ENCODE data around the gene HDHD3.

DNA sequence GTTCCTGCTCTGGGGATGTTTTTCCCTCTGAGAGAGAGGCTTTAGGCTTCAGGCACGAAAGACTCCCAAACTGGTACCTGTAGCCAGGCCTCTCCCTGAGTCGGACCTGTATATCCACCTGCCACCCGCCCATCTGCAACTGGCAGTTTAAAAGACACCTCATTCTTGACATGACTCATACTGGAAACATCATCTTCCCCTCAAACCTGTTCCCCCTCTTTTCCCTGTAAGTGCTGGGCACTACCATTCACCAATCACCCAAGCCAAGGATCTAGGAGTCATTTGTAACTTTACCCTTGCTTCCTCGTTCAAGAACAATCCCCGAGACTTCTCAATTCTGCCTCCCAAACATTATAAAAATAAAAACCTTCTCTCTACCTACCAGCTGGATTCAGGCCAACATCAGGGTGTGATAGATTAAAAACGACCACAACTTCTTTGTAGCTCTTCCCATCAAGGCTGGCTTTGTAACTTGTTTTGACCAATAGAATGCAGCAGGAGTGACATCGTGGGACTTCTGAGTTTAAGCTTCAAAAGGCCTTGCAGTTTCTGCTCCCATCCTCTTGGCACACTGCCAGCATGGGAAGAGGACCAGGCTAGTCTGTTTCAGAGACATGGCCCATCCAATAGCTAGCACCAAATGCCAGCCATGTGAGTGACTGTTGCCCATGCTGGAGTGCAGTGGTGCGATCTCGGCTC, 34.9 kb downstream of the HDHD3 start:
- TF ChIP-seq CTCF (IDR thresholded peaks at IDR 0.05; ENCODE audit: low read length) (no peak), EZH2phosphoT487 (IDR thresholded peaks at IDR 0.05; ENCODE audit: low read length) (no peak)

All from MM.1S (cell line).